Prostate gland (tissue), 2 donors: ENCODE data around the gene MED16. TPM values are rescaled to one million over a fixed set of nuclear protein-coding genes. Genes with fewer than 3 reads are reported as not detected.

Source experiments
- DNase-seq: peaks from one replicate; pipeline ENCODE4 v3.0.0-alpha.2; 2019; ENCODE audit warnings: low spot score
- H3K27ac ChIP-seq, 2 donors: fragments of 200-600 bp; sonication (generic); 2 replicates each; pipeline ENCODE4 v1.5.1; 2017 to 2019
- H3K27me3 ChIP-seq: fragments of 200-600 bp; sonication (generic); replicated peaks from 2 replicates; pipeline ENCODE4 v1.5.1; 2019; ENCODE audit not compliant: insufficient read depth
- H3K36me3 ChIP-seq, 2 donors: fragments of 200-600 bp; sonication (generic); 1 replicate in 1 of 2; 2 replicates in 1 of 2; pipeline versions ENCODE4 v1.5.1 to v1.8.1; 2017 to 2019
- H3K4me1 ChIP-seq: fragments of 200-600 bp; sonication (generic); replicated peaks from 2 replicates; pipeline ENCODE4 v1.5.1; 2019
- H3K4me3 ChIP-seq, 2 donors: fragments of 200-600 bp; sonication (generic); 2 replicates each; pipeline ENCODE4 v1.5.1; 2017 to 2019
- H3K9me3 ChIP-seq: fragments of 200-600 bp; sonication (generic); 2 replicates; pipeline ENCODE4 v1.5.1; 2017
- POLR2A ChIP-seq: fragments of 450-650 bp; IDR thresholded peaks from one replicate; pipeline ENCODE4 v1.6.1; 2016; ENCODE audit warnings: antibody characterized with exemption, mild to moderate bottlenecking
- POLR2AphosphoS5 ChIP-seq: sonication (generic); formaldehyde crosslinking; IDR thresholded peaks from one replicate; pipeline ENCODE4 v1.6.1; 2017; ENCODE audit warnings: antibody characterized with exemption
- WGBS: methylation state at CpG from one replicate; pipeline ENCODE4 v1.1.5; 2018; 5-methylcytosine and 5-hydroxymethylcytosine counted together
- intact Hi-C: fragments of 100-400 bp; cut with DNase I; formaldehyde crosslinking; loops from one replicate; pipeline ENCODE4 v1.14.2; 2022
- total RNA-seq, 2 donors: library from RNA; depleted of rRNA; stranded (reverse); fragments of >200 nt; gene quantifications; one replicate each; pipeline ENCODE4 v1.1.0, GENCODE V29; 2016
- TF ChIP-seq, protein P1 (sequence below), 4 experiments: fragments of 200-600 bp in 2 of 4; fragments of 450-650 bp in 2 of 4; sonication (generic) in 2 of 4; IDR thresholded peaks; 1 replicate in 3 of 4; 2 replicates in 1 of 4; pipeline ENCODE4 v1.5.1; 2016 to 2019; ENCODE audit warnings: antibody characterized with exemption in 4 of 4, mild to moderate bottlenecking in 2 of 4, moderate library complexity in 2 of 4

MED16 gene
- total RNA-seq, 2 donors from 2014 or later, result 65.1 to 114 TPM

DNA sequence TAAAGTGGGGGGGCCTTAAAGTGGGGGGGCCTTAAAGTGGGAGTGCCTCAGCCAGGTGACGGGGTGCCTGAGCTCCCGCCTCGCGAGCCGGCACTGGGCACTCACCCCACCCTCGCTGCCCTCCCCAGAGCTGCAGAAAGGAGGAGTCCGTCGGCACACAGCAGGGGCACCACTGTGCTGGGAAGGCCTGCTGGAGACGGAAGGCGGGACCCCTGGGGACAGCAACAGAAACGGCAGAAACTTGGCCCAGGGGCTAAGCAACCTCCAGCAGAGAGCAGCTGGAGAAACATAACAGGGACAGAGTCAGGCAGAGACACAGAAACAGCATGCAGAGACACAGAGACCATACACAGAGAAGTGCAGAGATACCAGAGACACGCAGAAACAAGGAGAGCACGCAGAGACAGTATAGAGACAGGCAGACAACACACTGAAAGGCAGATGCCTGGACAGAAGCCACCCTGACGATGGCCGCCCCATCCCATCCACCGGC is 25.6 kb downstream of the MED16 start:
- Histone ChIP-seq H3K4me3 (no peak overlapping the region), H3K36me3 (no peaks in the 10 kb centered on the region), H3K27ac (no peak overlapping the region), H3K9me3 (no peaks in the 10 kb centered on the region), H3K4me1 (no peaks in the 10 kb centered on the region), H3K27me3 (no peaks in the 10 kb centered on the region)
- 80% methylated on average over 16 of the region's 16 CpGs for WGBS
- no peak for DNase-seq
- intact Hi-C loops, result loop anchor here (5.0 kb wide), 1 partner anchor 115 kb away; the partner anchor contains the start of gene WDR18
- TF ChIP-seq POLR2AphosphoS5 (no peak), POLR2A (no peak)
- TF ChIP-seq, protein P1, sequence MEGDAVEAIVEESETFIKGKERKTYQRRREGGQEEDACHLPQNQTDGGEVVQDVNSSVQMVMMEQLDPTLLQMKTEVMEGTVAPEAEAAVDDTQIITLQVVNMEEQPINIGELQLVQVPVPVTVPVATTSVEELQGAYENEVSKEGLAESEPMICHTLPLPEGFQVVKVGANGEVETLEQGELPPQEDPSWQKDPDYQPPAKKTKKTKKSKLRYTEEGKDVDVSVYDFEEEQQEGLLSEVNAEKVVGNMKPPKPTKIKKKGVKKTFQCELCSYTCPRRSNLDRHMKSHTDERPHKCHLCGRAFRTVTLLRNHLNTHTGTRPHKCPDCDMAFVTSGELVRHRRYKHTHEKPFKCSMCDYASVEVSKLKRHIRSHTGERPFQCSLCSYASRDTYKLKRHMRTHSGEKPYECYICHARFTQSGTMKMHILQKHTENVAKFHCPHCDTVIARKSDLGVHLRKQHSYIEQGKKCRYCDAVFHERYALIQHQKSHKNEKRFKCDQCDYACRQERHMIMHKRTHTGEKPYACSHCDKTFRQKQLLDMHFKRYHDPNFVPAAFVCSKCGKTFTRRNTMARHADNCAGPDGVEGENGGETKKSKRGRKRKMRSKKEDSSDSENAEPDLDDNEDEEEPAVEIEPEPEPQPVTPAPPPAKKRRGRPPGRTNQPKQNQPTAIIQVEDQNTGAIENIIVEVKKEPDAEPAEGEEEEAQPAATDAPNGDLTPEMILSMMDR (IDR thresholded peaks at IDR 0.05), result no peak

GRCh38 chr19:866769-867300 is 26.2 kb downstream of the MED16 start:
- no peak for DNase-seq
- no peaks in the 10 kb centered on the region for H3K9me3 ChIP-seq
- intact Hi-C loops, result loop anchor here (5.0 kb wide), 1 partner anchor 115 kb away; the partner anchor contains the start of gene WDR18

DNA sequence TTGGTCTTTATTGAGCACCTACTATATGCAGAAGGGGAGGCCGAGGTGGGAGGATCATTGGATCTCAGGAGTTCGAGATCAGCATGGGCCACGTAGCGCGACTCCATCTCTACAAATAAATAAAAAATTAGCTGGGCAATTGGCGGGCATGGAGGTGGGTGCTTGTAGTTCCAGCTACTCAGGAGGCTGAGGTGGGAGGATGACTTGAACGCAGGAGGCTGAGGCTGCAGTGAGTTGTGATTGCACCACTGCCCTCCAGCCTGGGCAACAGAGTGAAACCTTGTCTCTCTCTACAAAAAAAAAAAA is 29.7 kb downstream of the MED16 start:
- H3K4me1 ChIP-seq, result no peaks in the 10 kb centered on the region
- intact Hi-C loops, result loop anchor here (2.0 kb wide), 1 partner anchor 58 kb away; no protein-coding TSS in a partner anchor
- no peaks in the 10 kb centered on the region for H3K27me3 ChIP-seq
- TF ChIP-seq, protein P1 (IDR thresholded peaks at IDR 0.05), result no peak
- TF ChIP-seq POLR2AphosphoS5 (no peak), POLR2A (no peak)
- H3K36me3 ChIP-seq, result no peaks in the 10 kb centered on the region
- no peaks in the 10 kb centered on the region for H3K9me3 ChIP-seq
- WGBS, result 83% methylated on average over 7 of the region's 7 CpGs
- no peak for DNase-seq
- no peak overlapping the region for H3K4me3 ChIP-seq
- no peak overlapping the region for H3K27ac ChIP-seq

More at GRCh38 chr19:866769-867300, 26.2 kb downstream of the MED16 start:
- H3K36me3 ChIP-seq, result no peaks in the 10 kb centered on the region
- H3K27me3 ChIP-seq, result no peaks in the 10 kb centered on the region
- no peaks in the 10 kb centered on the region for H3K4me1 ChIP-seq
- TF ChIP-seq, protein P1 (IDR thresholded peaks at IDR 0.05), result no peak
- no peak overlapping the region for H3K27ac ChIP-seq
- 86% methylated on average over 37 of the region's 38 CpGs for WGBS
- no peak overlapping the region for H3K4me3 ChIP-seq

- H3K4me3 ChIP-seq, result no peak overlapping the region
These were observed 30.2 kb downstream of the MED16 start for GRCh38 chr19:862581-863314.

More at GRCh38 chr19:862581-863314, 30.2 kb downstream of the MED16 start:
- intact Hi-C loops, result loop anchor here (2.0 kb wide), 1 partner anchor 58 kb away; no protein-coding TSS in a partner anchor
- DNase-seq, result no peak
- TF ChIP-seq POLR2A, result no peak
- TF ChIP-seq, protein P1 (IDR thresholded peaks at IDR 0.05), result no peak
- TF ChIP-seq POLR2AphosphoS5, result no peak
- no peaks in the 10 kb centered on the region for H3K9me3 ChIP-seq
- H3K27me3 ChIP-seq, result no peaks in the 10 kb centered on the region
- 22% methylated on average over 46 of the region's 48 CpGs for WGBS
- no peaks in the 10 kb centered on the region for H3K36me3 ChIP-seq
- no peak overlapping the region for H3K27ac ChIP-seq
- no peaks in the 10 kb centered on the region for H3K4me1 ChIP-seq
